Astrocyte of the cerebellum (primary cell): ENCODE measurements around the gene ZBTB20.

Experiments
- DNase-seq: peaks from one replicate; pipeline ENCODE4 v3.0.0-alpha.2; 2011; ENCODE audit warnings: low read depth
- H3K4me3 ChIP-seq: 2 replicates; pipeline ENCODE4 v1.5.1; 2011; ENCODE audit warnings: mild to moderate bottlenecking, low read depth, low read length, moderate library complexity
- CTCF ChIP-seq: IDR thresholded peaks from 2 replicates; pipeline ENCODE4 v1.5.1; 2012; ENCODE audit warnings: low read length, low read depth, moderate library complexity, mild to moderate bottlenecking; ENCODE audit errors: missing control alignments
- in situ Hi-C: cut with HindIII; loops from 2 replicates; pipeline ENCODE4 v1.10.0; 2017; ENCODE audit warnings: low sequenced_read_pairs

ZBTB20 gene

DNA sequence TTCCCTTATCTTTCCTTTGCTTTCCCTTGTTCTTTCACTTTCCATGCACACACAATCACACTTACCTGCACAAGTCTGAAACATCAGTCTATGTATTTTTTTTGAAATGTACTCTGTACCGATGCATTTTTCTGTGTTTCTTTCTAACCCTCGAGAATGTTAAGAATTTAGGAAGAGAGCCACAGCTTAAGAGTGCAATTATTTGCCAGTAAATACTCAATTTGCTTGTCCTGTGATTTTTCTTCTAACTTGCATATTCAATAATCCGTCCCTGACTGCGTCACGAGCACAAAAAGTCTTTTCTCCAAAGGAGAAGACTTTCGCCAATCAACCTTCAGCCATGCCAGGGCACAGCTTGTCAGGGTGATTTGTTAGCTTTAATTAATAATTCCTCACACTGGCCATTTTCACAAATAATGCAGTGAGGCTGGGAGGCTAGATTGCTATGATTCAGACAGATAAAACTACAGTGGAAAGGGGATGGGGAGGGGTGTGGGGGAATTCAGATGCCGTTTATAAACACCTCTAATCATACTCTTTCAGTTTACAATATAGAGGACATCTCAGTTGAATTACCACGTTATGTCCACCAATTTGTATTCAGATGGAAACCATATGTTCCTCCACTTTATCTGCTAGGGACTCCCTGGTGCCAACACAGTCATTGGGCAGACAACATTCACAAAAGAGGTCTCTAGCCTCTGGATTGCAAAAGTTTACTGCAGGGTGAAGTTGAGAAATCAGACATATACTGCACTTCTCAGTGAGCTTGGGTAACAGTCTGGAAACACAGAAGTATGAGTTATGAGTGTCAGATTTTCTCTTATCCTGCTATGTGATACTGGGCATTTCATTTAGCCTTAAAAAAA, 388.0 kb downstream of the ZBTB20 start:
- no peak for TF ChIP-seq CTCF
- H3K4me3 ChIP-seq = peak overlapping the region; percentile 19
- in situ Hi-C loops = no loop called here
- DNase-seq = peak; percentile 11

GRCh38 chr3:114756506-114757279, 390.4 kb downstream of the ZBTB20 start:
- in situ Hi-C loops = no loop called here
- TF ChIP-seq CTCF = no peak
- DNase-seq = no peak
- no peak overlapping the region for H3K4me3 ChIP-seq

- no peak overlapping the region for H3K4me3 ChIP-seq
- in situ Hi-C loops = no loop called here
- TF ChIP-seq CTCF = no peak
- no peak for DNase-seq
These were observed 400.6 kb downstream of the ZBTB20 start for GRCh38 chr3:114746502-114746901.

- no peak for TF ChIP-seq CTCF
- peak; percentile 11 for DNase-seq
- H3K4me3 ChIP-seq = no peak overlapping the region
- in situ Hi-C loops = no loop called here
These were observed 401.5 kb downstream of the ZBTB20 start for GRCh38 chr3:114745322-114746240.

GRCh38 chr3:114743746-114744485, 403.2 kb downstream of the ZBTB20 start:
- TF ChIP-seq CTCF = no peak
- in situ Hi-C loops = no loop called here
- DNase-seq = no peak

DNA sequence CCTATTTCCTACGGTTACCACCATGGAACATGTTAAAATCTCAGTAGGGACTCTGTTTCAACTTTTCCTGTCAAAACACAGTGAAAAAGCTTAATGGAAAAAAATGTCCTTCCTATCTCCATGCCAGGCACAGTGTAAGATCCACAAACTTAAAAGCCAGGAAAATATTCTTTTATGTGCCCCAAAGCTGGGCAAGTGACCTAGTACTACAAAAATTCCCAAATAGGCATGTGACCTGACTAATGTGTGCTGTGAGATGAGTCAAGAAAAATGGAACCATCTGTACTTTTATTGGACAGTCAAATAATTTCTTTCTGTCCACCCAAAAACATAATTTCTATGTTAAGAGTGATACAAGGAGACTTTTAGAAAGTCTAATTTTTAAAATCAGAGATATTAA, 406.0 kb downstream of the ZBTB20 start:
- H3K4me3 ChIP-seq = no peak overlapping the region
- in situ Hi-C loops = no loop called here
- no peak for TF ChIP-seq CTCF
- DNase-seq = no peak

More at GRCh38 chr3:114743746-114744485, 403.2 kb downstream of the ZBTB20 start:
- H3K4me3 ChIP-seq = no peak overlapping the region
